Keratinocyte (primary cell): ENCODE measurements around the gene GALNT9. TPM values are rescaled to one million over a fixed set of nuclear protein-coding genes. Genes with fewer than 3 reads are reported as not detected.

Source experiments
- DNase-seq: peaks from one replicate; pipeline ENCODE4 v3.0.0-alpha.2; 2011; ENCODE audit warnings: low read depth, missing footprints, low spot score
- FAIRE-seq: peaks from 2 replicates; lab custom pipeline; 2011; peaks lifted over from hg19 to GRCh38; lab: Jason Lieb, UNC
- H2AFZ ChIP-seq: 2 replicates; pipeline ENCODE4 v1.6.0; 2012; ENCODE audit warnings: low read length, control low read depth, inconsistent platforms; ENCODE audit not compliant: control insufficient read depth
- H3K27ac ChIP-seq: 2 replicates; pipeline ENCODE4 v1.5.1; 2011; ENCODE audit warnings: low read length; ENCODE audit not compliant: control insufficient read depth, insufficient read depth
- H3K27me3 ChIP-seq: 3 replicates; pipeline ENCODE4 v1.6.0; 2011; ENCODE audit warnings: low read length; ENCODE audit not compliant: control insufficient read depth, insufficient read depth; ENCODE audit errors: extremely low read depth
- H3K36me3 ChIP-seq, 2 experiments: 2 replicates in 1 of 2; 3 replicates in 1 of 2; pipeline ENCODE4 v1.5.1; 2011; ENCODE audit warnings: low read length in 2 of 2, mild to moderate bottlenecking in 1 of 2; ENCODE audit not compliant: control insufficient read depth in 2 of 2, insufficient read depth in 2 of 2; ENCODE audit errors: extremely low read depth in 1 of 2
- H3K4me1 ChIP-seq: 3 replicates; pipeline ENCODE4 v1.5.1; 2011; ENCODE audit warnings: low read length; ENCODE audit not compliant: control insufficient read depth, insufficient read depth; ENCODE audit errors: extremely low read depth
- H3K4me2 ChIP-seq: 3 replicates; pipeline ENCODE4 v1.6.0; 2011; ENCODE audit warnings: low read depth, low read length; ENCODE audit not compliant: control insufficient read depth, insufficient read depth; ENCODE audit errors: extremely low read depth
- H3K4me3 ChIP-seq, 3 experiments: fragments of 200-600 bp in 1 of 3; sonication (generic) in 1 of 3; 2 replicates in 2 of 3; 3 replicates in 1 of 3; pipeline ENCODE4 v1.5.1; 2011 to 2016; ENCODE audit warnings: low read length in 3 of 3, mild to moderate bottlenecking in 3 of 3, control low read depth in 2 of 3, inconsistent platforms in 1 of 3, low read depth in 1 of 3, mixed read lengths in 1 of 3, mixed run types in 1 of 3, moderate library complexity in 1 of 3; ENCODE audit not compliant: control insufficient read depth in 2 of 3, insufficient read depth in 2 of 3; ENCODE audit errors: extremely low read depth in 1 of 3
- H3K79me2 ChIP-seq: 2 replicates; pipeline ENCODE4 v1.6.0; 2012; ENCODE audit warnings: low read length; ENCODE audit not compliant: control insufficient read depth, insufficient read depth
- H3K9ac ChIP-seq: 3 replicates; pipeline ENCODE4 v1.6.0; 2011; ENCODE audit warnings: low read length; ENCODE audit not compliant: control insufficient read depth, insufficient read depth; ENCODE audit errors: extremely low read depth
- H3K9me1 ChIP-seq: 3 replicates; pipeline ENCODE4 v1.6.0; 2011; ENCODE audit warnings: low read length; ENCODE audit not compliant: control insufficient read depth, insufficient read depth; ENCODE audit errors: extremely low read depth
- H3K9me3 ChIP-seq: 2 replicates; pipeline ENCODE4 v1.5.1; 2012; ENCODE audit warnings: low read depth, low read length; ENCODE audit not compliant: control insufficient read depth
- H4K20me1 ChIP-seq: 3 replicates; pipeline ENCODE4 v1.6.0; 2011; ENCODE audit warnings: low read length; ENCODE audit not compliant: control insufficient read depth, insufficient read depth; ENCODE audit errors: extremely low read depth
- EZH2 ChIP-seq: IDR thresholded peaks from one replicate; pipeline ENCODE4 v1.6.1; 2012; ENCODE audit warnings: inconsistent platforms, mild to moderate bottlenecking, low read length, moderate library complexity
- dilution Hi-C: fragments of 300-500 bp; cut with MboI; formaldehyde crosslinking; loops from one replicate; pipeline ENCODE4 v1.7.0; 2020; ENCODE audit warnings: low sequenced_read_pairs; ENCODE audit not compliant: extremely low pct_ligation_motif_present
- polyA plus RNA-seq, 5 experiments: library from polyadenylated mRNA; depleted of rRNA in 3 of 5; stranded (reverse) in 3 of 5; stranded (forward) in 1 of 5; unstranded in 1 of 5; fragments of >200 nt; gene quantifications; 1 replicate in 1 of 5; 2 replicates in 3 of 5; 3 replicates in 1 of 5; pipeline versions ENCODE4 v1.2.1 to v1.2.3, GENCODE V29; 2011 to 2012; ENCODE audit warnings: missing spikeins in 2 of 5, low read depth in 1 of 5, low replicate concordance in 1 of 5
- TF ChIP-seq, protein P1 (sequence below), 3 experiments: IDR thresholded peaks in 1 of 3; conservative IDR thresholded peaks in 1 of 3; optimal IDR thresholded peaks in 1 of 3; 2 replicates in 2 of 3; 3 replicates in 1 of 3; pipeline versions ENCODE3 to v1.5.1; 2011; ENCODE audit warnings: low read length in 3 of 3, mild to moderate bottlenecking in 3 of 3, moderate library complexity in 2 of 3, control low read depth in 1 of 3, inconsistent platforms in 1 of 3; ENCODE audit not compliant: insufficient read depth in 2 of 3; ENCODE audit errors: extremely low read depth in 1 of 3

GALNT9 gene
- polyA plus RNA-seq, 1 donor (not counting 4 experiments of a cell fraction or from before 2014, with no cell fraction given) = not detected

DNA sequence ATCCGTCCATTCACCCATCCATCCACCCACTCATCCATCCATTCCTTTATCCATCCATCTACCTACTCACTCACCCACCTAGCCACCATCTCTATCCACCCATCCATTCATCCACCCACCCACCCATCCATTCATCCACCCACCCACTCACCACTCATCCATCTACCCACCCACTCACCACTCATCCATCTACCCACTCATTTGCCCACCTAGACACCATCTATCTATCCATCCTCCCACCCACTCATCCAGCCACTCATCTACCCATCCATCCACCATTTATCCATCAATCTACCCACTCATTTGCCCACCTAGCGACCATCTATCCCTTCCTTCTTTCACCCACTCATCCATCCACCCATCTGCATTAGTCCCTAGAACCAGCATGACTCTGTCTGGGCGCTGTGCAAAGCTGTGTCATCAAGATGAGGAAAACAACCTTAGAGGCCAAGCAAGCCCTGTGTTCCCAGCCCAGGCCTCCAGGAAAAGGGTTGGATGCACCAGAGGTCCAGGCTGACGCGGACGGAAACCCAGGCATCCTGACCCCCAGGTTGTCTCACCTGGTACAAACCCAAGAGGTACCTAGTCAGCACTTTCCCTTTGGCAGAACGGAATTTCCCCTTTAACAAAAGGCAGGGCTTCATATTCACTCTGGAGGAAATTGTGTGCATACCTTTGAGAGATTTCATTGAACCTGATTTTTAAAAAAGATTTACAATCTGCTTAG lies 111.4 kb downstream of the GALNT9 start:
- H3K79me2 ChIP-seq = no peaks in the 10 kb centered on the region
- dilution Hi-C loops = no loop called here
- H3K4me1 ChIP-seq = no peaks in the 10 kb centered on the region
- peaks cover 12% of the 10 kb centered on the region for H3K27me3 ChIP-seq
- peaks cover 1% of the 10 kb centered on the region for H3K9me3 ChIP-seq
- no peaks in the 10 kb centered on the region for H3K36me3 ChIP-seq
- H2AFZ ChIP-seq = no peak overlapping the region
- no peak overlapping the region for H3K27ac ChIP-seq
- no peak overlapping the region for H3K4me2 ChIP-seq
- H3K9ac ChIP-seq = no peak overlapping the region
- H4K20me1 ChIP-seq = no peaks in the 10 kb centered on the region
- TF ChIP-seq, protein P1, sequence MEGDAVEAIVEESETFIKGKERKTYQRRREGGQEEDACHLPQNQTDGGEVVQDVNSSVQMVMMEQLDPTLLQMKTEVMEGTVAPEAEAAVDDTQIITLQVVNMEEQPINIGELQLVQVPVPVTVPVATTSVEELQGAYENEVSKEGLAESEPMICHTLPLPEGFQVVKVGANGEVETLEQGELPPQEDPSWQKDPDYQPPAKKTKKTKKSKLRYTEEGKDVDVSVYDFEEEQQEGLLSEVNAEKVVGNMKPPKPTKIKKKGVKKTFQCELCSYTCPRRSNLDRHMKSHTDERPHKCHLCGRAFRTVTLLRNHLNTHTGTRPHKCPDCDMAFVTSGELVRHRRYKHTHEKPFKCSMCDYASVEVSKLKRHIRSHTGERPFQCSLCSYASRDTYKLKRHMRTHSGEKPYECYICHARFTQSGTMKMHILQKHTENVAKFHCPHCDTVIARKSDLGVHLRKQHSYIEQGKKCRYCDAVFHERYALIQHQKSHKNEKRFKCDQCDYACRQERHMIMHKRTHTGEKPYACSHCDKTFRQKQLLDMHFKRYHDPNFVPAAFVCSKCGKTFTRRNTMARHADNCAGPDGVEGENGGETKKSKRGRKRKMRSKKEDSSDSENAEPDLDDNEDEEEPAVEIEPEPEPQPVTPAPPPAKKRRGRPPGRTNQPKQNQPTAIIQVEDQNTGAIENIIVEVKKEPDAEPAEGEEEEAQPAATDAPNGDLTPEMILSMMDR (optimal IDR thresholded peaks at IDR 0.05 in 1 of 3, IDR thresholded peaks at IDR 0.05 in 1 of 3, conservative IDR thresholded peaks at IDR 0.05 in 1 of 3; ENCODE audit: extremely low read depth in 1 of 3, insufficient read depth in 2 of 3, low read length in 3 of 3) = no peak
- no peak for TF ChIP-seq EZH2
- no peaks in the 10 kb centered on the region for H3K9me1 ChIP-seq
- DNase-seq (no peak), FAIRE-seq (no peak)
- no peak overlapping the region for H3K4me3 ChIP-seq

- dilution Hi-C loops = no loop called here
- H3K27me3 ChIP-seq = peaks cover 12% of the 10 kb centered on the region
Measured at GRCh38 chr12:132217371-132217770, 112.0 kb downstream of the GALNT9 start.

More at GRCh38 chr12:132217371-132217770, 112.0 kb downstream of the GALNT9 start:
- Histone ChIP-seq H3K4me2 (no peak overlapping the region), H4K20me1 (no peaks in the 10 kb centered on the region), H3K9me1 (no peaks in the 10 kb centered on the region), H3K27ac (no peak overlapping the region), H3K4me1 (no peaks in the 10 kb centered on the region), H3K9me3 (peaks cover 1% of the 10 kb centered on the region), H3K79me2 (no peaks in the 10 kb centered on the region), H2AFZ (no peak overlapping the region), H3K36me3 (no peaks in the 10 kb centered on the region), H3K9ac (no peak overlapping the region), H3K4me3 (no peak overlapping the region)
- FAIRE-seq = no peak
- no peak for DNase-seq
- TF ChIP-seq, protein P1 (optimal IDR thresholded peaks at IDR 0.05 in 1 of 3, IDR thresholded peaks at IDR 0.05 in 1 of 3, conservative IDR thresholded peaks at IDR 0.05 in 1 of 3; ENCODE audit: extremely low read depth in 1 of 3, insufficient read depth in 2 of 3, low read length in 3 of 3) = no peak
- no peak for TF ChIP-seq EZH2
